K562 (cell line): Measurements from ENCODE around the gene HIVEP3.

Experiments
- ARNT ChIP-seq, 2 experiments: fragments of 450-650 bp; IDR thresholded peaks; 2 replicates each; pipeline ENCODE4 v1.6.1; 2016; ENCODE audit warnings: mild to moderate bottlenecking in 1 of 2
- BRD9 ChIP-seq: fragments of 450-650 bp; IDR thresholded peaks from 2 replicates; pipeline ENCODE4 v1.6.1; 2018; ENCODE audit warnings: low read depth; ENCODE audit not compliant: partially characterized antibody
- CEBPG ChIP-seq, 3 experiments: fragments of 200-800 bp in 1 of 3; sonication (Bioruptor generic) in 1 of 3; sonication (generic) in 1 of 3; formaldehyde crosslinking in 1 of 3; IDR thresholded peaks in 2 of 3; conservative IDR thresholded peaks in 1 of 3; 2 replicates each; pipeline versions ENCODE4 v1.6.1 to v1.8.0; 2016 to 2022; ENCODE audit warnings: missing compliant biosample characterization in 2 of 3, missing genetic modification characterization in 2 of 3, mild to moderate bottlenecking in 1 of 3, missing genetic modification reagents in 1 of 3
- CREB3 ChIP-seq: fragments of 450-650 bp; conservative IDR thresholded peaks from 2 replicates; pipeline ENCODE4 v1.6.1; 2016; ENCODE audit warnings: missing genetic modification characterization, low read depth, mild to moderate bottlenecking, missing compliant biosample characterization, moderate library complexity
- POLR2AphosphoS5 ChIP-seq: IDR thresholded peaks from 2 replicates; pipeline ENCODE4 v1.6.1; 2011; ENCODE audit warnings: mild to moderate bottlenecking, low read depth, low read length, moderate library complexity; ENCODE audit not compliant: control insufficient read depth, insufficient read depth
- RFX1 ChIP-seq: fragments of 450-650 bp; IDR thresholded peaks from 2 replicates; pipeline ENCODE4 v1.6.1; 2016; ENCODE audit warnings: mild to moderate bottlenecking, moderate library complexity
- ZNF175 ChIP-seq: fragments of 200-800 bp; sonication (Bioruptor generic); IDR thresholded peaks from 2 replicates; pipeline ENCODE4 v1.6.1; 2016; ENCODE audit warnings: low read depth, mild to moderate bottlenecking, missing genetic modification characterization, missing compliant biosample characterization

GRCh38 chr1:41629571-41629970 lies 289.2 kb downstream of the HIVEP3 start:
- TF ChIP-seq CEBPG (CRISPR knock-in tag; IDR thresholded peaks at IDR 0.05) (no peak), CEBPG (tag; conservative IDR thresholded peaks at IDR 0.05 in 1 of 2, IDR thresholded peaks at IDR 0.05 in 1 of 2) (no peak), POLR2AphosphoS5 (no peak), BRD9 (no peak), RFX1 (no peak), CREB3 (tag) (no peak), ARNT (IDR thresholded peaks at IDR 0.05) (no peak), ZNF175 (no peak)
